ENCODE results near the gene DHRS3.

DHRS3 gene

DNA sequence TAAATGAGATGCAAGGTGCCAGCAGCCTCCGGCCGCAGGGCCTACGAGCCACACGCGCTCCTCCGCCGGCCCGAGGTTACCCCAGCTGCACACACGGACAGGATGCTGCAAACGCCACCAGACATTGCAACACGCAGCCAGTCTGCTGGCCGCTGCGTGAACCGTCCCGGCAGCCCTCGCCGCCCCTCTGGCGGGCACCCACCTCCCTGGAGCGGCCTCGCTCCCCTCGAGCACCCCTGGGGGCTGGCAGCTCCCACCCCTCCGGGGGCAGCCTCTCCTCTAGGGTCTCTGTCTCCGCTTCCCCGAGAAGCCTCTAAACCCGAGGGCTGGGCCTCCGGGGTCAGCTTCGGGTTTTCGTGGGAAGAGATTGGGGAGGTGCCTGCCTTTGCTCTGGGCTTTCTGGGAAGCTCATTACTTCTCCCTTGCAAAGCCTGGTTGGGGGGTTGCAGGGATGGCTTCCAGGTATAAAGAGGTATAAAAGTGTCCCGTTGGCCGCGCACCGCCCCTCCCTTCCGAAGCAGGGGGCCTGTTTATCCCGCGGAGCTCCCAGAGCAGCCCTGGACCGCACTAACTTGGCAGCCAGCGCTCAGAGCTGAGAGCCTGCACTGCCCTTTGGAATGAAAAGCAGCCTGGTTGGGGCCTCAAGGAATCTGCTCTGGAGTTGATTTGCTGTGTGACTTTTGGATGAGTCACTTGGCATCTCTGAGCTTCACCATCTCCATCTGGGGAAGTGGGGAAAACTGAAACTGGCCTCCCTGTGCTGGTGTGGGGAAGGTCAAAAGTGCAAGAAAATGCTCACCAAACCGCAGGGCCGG, 21.8 kb downstream of the DHRS3 start:
- DNase-seq, result peak; percentile 60

DNA sequence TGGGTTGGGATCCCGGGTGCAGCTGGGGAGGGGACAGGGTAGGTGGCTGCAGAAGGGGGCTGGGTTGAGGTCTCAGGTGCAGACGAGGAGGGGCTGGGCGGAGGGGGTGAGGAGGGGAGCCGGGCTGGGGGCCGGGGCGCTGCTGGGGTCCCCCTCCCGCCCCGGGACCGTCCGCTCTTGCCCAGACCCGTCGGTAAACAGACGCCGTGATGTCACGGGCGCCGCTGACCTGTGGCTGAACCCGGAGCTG, 22.3 kb downstream of the DHRS3 start:
- no peak for DNase-seq

DNA sequence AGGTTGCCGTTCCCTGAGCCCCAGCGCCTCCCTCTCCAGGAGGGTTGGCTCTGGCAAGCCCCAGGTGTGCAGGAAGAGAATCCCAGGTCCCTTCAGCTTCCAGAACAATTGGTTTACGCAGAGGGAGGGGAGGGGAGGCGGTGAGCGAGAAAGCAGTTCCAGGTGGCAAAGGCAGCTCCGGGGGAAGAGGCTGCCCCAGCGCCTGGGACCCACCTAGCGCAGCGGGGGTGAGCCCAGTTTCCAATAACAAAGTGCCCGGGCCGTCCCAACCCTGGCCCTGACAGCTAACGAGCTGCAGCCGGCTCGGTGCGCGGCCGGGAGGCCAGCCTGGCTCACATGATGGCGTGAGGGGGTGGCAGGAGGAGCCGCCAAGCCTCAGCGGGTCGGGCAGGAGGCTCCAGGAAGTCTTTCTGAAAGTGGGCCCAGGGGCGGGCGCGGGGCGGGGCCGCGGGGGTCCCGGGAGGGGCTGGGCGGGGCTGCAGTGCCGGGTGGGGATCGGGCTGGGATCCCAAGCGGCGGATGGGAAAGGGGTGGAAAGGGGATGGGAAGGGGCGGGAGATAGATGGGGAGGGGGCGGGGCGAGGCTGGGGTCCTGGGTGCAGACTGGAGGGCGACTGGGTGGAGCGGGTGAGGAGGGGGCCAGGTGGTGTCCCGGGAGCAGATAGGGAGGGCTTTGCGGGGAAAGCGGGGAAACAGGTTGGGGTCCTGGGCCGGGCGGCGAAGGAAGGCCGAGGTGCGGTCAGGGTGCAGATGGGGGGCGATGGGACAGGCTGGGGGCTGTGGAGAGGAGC, 22.8 kb downstream of the DHRS3 start:
- peak; percentile 37 for DNase-seq

DNA sequence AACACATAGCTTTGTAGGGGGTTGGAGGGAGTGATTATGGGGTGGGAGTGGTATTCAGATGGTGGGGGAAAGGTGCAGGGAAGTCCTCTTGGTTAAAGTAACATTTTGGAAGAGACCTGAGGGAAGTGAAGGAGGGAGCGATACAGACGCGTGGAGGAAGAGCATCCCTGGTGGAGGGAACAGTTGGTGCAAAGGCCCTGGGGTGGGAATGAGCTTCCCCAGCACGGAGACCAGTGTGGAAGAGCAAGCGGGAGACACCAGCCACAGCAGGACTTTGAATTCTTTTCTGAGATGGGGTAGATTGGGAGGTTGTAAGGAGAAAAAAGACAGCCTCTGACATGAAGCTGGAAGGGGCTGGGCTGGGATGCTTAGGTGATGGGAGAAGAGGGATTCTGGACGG, 23.5 kb downstream of the DHRS3 start:
- no peak for DNase-seq

DNA sequence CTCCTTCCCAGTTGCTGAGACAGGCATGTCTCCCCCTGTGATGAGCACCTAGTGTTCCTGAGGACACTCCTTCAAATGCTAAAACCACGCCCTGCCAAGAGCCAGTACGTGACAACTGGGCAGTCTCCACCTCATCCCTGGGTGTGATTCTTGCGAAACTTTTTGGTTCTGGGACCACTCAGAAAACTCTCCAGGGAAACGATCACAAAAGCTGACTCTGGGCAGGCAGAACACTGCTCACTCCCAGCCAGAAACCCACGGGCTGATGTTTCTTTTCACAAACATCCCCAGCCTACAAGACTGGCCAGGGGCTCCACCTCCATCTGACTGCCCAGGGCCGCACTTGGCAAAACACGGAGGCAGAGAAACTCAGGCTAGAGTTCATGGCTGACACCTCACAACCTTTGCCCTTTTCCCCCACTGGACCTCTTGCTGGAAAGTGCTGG, 24.4 kb downstream of the DHRS3 start:
- no peak for DNase-seq

DNA sequence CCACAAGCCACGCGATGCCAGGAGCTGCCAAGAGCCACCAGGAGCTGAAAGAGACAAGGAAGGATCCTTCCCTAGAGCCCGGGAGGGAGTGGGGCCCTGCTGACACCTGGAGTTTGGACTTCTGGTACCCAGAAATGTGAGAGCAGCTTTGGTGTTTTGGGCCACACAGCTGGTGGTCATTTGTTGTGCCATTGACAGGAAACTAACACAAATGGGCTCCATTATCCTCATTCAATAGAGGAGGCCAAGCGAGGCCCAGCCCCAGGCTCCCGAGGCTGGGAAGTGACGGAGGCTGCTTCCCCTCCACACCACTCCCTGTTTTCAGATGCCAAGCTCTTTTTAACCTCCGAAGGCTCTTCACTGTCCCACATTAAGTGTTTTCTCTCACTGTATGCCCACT, 25.5 kb downstream of the DHRS3 start:
- DNase-seq, result no peak

DNA sequence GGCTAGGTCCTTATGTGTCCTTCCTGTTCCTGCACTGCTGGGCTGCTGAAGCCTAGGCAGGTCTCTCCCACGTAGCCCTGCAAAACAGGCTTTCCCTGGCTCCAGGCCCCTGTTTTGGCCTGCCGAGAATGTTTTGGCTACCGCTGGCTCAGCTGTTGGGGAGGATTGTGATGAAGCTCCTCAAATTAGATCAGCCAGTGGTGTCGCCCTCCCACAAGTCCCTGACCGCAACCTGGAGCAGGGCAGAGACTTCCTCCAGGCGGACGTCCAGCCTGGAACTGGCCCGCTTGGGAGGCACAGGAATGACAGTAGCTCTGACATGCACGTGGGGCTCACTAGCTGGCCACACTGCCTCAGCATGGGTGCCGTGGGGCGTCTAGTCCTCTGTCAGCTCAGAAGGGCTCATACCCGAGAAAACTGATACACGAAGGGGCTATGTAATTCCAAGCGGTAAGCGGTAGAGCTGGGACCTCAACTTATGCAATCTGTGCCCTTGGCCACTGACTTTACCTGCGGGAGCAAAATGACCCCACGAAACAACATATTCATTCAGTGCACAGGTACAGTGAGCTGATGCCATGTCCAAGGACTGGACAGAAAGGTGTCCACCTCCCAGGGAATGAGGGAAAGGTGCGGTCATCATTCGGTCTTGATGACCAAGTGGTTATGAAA, 26.6 kb downstream of the DHRS3 start:
- DNase-seq, result no peak

DNA sequence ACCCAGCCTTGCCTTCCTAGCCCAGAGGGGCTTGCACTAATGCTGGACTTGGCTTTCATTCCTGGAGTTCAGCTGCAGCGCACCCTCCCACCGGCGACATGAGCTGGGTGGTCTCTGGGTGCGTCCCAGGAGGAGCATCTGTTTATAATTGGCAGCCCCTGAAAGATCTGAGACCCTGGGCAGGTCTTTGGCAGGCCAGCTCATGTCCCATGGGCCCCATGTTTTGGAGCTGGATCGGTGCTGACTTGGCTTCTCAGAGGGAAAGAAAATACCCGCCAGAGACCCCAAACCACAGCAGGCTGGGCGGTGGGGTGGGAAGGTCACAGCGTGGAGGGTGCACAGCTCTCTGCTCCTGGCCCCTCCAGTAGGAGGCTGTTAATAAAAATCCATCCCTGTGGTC, 29.3 kb downstream of the DHRS3 start:
- DNase-seq, result no peak

DNA sequence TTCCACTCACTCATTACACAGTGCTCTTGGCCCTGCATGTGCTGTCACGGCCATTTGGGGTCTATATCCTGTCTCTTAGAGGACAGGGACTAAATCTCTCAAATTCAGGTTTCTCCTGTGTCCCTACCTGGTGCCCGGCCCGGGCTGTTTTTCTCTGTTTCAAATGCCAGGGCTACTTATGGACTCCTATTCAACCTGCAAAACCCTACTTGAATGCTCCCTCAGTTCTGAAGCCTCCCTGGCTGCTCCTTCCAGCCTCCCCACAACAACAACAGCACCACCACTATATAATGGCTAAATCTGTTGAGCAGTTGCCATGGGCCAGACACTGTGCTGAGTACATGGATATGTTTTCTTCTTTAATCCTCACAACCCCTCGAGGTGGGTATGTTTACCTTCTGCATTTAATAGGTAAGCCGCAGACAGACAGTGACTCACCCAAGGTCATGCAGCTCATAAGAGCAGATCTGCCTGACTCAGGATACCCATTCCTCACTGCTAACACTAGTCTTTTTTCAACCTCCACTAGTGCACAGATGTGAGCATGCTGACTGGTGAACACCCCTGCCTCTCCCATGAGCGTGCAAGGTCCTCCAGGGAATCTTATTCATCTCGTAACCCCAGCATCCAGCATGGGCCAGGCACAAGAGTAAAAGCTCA, 29.9 kb downstream of the DHRS3 start:
- no peak for DNase-seq

DNA sequence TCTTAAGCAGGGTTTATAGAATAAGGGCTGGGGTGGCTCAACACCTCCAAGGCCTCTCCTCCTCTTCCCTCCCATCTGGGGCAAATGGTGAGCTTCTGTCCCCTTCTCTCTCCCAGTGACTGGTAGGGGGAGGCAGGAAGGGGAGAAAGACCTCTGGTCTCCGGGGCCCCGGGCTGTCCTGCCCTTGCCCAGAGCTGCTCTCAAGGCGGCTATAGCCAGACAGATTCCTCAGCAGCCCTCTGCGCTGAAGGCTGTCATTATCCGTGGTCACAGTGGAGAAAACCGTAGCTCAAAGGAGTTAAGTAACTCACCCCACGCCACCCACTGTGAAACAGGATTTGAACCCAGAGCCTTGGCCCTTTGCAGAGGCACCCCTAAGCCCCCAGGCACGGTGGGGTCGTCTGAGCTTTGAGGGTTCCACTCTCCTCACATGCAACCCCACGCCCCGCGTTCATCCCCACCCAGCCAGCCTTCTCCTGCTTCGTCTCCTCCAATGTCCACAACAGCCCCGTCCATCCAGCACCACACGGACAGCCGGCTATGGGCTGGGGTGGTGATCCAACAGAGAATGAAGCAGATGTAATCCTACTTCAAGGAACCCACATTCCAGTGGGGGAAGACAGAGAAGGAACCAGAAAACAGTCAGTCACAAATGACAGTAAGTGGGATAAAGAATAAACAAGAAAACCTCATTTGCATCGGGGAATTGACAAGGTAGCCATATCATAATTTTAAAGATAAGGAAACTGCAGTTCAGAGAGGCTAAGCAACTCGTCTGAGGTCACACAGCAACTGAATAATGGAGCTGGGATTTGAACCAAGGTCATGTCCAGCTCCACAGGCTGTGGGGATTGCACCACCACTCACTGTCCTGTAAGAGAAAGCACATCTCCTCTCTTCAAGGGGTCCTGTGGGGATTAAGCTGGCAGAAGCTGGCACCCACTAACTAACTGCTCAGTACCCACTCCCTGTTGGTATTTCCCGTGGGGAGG, 31.8 kb downstream of the DHRS3 start:
- no peak for DNase-seq

DNA sequence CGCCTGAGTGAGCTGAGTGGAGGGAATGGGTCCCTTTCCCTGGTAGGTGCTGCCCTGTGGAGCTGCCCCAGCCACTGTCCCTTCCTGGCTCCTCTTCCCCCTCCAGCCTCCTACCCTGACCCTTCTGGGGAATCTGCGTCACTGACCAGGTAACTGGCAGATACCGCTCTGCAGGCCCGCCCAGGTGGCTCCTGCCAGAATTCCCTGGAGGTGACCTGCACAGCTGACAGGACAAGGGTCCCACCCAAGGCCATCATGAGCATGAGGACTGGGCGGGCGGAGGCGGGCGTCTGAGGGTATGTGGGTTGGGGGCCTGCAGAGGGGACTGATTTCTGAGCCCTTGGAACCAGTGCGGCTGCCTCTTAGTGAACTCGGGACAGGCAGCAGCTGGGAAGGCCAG, 32.5 kb downstream of the DHRS3 start:
- no peak for DNase-seq

DNA sequence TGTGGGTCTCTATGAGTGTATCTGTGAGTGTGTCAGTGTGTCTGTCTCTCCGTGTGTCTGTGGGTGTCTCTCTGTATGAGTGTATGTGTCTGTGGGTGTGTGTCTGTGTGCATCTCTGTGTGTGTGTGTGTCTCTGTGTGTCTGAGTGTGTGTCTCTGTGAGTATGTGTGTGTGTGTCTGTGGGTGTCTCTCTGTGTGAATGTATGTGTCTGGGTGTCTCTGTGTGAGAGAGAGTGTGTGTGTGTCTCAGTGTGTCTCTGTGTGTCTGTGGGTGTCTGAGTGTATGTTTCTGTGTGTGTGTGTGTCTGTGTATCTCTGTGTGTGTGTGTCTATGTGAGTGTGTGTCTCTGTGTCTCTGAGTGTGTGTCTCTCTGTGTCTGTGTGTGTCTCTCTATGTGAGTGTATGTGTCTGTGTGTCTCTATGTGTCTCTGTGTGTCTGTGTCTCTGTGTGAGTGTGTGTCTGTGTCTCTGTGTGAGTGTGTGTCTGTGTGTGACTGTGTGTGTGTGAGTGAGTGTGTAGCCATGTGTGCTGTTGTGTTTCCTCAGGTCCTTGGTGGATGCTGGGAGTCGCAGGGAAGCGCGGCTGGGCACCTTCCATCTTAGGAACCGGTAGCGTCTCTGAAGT, 33.0 kb downstream of the DHRS3 start:
- no peak for DNase-seq

DNA sequence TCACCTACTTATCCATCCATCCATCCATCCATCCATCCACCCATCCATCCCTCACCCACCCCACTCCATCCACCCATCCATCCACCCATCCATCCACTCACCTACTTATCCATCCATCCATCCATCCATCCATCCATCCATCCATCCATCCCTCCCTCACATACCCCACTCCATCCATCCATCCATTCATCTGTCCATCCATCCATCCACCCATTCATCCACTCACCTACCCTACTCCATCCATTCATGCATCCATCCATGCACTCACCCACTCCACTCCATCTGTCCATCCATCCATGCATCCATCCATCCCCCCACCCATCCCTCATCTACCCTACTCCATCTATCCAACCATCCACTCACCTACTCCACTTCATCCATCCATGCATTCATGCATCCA, 34.5 kb downstream of the DHRS3 start:
- no peak for DNase-seq

DNA sequence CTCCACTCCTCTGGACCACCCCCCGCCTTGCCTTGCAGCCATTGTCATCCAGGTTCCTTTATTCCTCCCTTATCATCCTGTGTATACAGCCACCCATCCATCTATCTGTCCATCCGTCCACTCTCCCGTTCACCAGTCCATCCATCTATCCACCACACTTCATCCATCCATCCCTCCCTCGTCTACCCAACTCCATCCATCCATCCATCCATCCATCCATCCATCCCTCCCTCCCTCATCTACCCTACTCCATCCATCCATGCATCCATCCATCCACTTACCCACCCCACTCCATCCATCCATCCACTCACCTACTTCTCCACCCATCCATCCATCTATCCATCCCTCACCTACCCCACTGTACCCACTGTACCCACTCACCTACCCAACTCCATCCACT, 35.4 kb downstream of the DHRS3 start:
- no peak for DNase-seq

DNA sequence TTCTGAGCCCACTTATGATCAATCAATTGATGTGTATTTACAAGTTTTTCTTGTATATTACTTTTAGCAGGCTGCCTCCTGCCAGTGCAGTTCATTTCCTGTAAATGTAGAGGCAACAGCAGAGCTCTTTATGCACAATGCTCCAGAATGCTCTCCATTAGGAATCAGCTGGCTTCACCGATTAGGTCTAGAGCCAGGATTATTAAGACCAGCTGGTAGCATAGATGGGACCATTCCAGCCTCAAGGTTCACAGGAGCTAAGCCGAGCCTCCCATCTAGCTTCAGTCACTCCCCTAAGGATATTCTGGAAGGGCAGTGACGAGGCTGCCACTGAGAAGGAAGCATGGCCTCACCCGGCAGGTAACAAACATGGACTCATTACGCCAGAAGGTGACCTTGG, 36.8 kb downstream of the DHRS3 start:
- DNase-seq, result no peak

DNA sequence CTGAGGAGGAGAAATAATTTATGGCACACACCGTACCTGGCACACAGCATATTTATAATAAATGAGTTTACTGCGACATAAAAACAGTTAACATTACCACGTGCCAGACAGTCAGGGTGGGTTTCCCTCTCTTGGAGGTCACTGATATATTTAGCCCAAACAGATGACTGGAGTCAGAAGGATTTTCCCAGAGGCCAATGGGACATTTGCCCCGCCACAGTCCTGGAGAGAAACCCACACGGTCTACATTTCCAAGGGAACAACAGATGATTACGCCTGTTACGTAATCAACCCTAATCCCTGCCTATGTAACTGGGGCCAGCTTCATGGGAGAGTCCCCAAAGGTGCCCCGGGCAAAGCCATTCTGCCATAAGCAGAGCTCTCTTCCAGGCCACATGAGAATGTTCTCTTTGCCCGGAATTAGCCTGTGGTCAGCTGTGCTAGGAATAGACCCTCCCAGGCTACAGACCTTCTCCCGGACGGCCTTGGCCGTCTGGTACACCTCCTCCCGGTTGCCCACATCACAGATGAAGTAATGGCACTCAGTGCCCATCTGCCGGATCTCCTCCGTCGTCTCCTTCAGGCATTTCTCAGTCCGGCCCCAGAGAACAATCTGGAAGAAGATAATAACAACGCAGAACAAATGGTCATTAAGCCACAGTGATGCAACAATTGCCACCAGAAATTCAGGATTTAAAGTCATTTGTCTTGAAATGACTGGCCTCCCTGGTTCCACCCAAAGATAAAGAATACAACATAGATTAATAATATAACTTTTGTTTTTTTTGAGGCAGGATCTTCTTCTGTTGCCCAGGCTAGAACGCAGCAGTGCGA, 37.7 kb downstream of the DHRS3 start:
- DNase-seq, result no peak

DNA sequence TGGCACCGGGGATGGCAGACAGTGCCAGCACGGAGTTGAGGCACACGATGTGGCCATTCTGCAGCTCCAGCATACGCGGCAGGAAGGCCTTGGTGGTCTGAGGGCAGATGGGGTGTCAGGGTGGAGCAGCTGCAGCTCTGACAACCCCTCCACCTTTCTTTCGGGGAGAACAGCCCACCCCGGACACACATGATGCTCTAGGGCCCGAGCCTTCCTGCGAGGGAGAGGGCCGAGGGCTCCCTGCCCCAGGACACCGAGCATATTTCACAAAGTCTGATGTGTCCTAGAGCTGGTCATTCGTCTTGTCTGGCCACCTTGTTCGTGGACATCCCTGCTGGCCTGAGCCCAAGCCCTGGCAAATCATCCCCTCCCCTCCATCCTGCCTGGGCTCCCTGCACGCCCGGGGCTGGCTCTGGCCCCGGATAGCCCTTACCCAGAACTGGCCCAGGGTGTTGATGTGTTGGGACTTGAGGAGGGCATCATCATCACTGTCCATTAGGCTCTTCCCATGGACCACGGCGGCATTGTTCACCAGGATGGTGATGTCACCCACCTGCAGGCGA, 39.1 kb downstream of the DHRS3 start:
- no peak for DNase-seq

DNA sequence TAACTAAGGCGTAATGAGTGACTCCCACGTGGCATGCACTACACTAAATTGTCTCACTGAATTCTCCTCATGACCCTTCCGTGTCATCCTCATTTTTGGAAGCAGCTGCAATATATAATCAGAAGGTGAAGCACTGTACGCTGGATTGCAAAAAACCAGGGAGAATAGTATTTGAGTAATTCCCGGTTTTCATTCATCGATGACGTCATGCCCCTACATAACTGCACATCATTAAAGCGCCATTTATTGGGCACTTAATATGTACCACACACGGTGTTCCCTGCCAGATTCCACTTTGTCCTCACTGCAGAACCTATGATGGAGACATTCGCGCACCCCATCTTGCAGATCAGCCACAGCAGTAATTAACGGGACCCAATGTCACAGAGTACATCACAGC, 41.0 kb downstream of the DHRS3 start:
- no peak for DNase-seq

DNA sequence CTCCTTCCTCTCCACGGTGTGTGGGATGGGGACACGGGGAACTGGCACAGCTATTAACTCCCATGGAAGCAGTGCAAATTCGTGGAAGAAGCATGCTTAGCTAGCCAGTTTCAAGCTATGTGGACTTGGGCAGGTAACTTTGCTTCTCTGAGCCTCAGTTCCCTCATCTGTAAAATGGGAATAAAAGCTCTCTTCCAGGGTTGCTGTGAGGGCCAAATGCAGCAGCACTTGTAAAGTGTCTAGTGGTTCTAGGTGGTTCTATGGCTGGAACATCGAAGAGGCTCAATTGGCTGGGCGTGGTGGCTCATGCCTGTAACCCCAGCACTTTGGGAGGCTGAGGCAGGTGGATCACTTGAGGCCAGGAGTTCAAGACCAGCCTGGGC, 43.3 kb downstream of the DHRS3 start:
- no peak for DNase-seq

DNA sequence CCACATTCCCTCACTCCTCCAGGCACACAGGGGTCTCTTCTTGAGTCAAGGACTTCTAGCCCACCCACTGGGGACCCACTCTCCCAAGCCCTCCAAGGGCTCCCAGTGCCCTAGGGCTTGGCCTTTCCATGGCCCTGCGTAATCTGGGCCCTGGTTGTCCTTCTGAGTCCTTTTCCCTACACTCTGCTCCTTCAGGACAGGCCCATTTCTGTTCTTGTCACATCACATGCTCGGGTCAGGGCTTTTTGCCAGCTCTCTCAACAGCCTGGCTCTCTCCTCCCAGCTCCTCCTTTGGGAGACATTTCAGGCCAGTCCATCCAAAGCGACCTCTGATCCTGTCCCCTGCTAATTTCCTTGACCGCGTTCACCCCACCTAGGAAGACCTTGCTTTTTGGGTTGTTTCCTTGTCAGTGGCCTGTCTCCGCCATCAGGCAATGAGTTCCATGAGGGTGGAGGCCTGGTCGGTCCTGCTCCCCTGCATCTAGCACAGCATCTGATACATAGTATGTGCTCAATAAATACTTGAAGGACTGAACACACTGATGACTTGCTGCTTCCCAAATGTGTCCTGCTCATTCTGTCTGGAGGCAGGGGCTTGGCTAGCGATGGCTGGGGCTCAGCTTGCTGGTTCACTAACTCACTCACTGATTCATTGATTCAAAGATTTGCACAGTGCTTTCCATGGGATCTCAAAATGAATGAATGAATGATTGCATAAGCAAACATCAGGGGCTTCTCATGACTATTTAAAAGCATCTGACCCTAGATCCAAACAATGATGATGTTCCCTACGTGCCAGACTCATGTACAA, 44.8 kb downstream of the DHRS3 start:
- DNase-seq, result no peak

Data from hematopoietic multipotent progenitor cell treated with erythropoietin and hydrocortisone succinate and interleukin-3 and kit ligand, for 4 days (in vitro differentiated cells).